Vagina (tissue), 2 donors: ENCODE measurements around the gene RICTOR.

Experiments used
- POLR2A ChIP-seq, 2 donors: fragments of 450-650 bp; IDR thresholded peaks; one replicate each; pipeline ENCODE4 v1.6.1; 2017; ENCODE audit warnings: antibody characterized with exemption in 2 of 2, mild to moderate bottlenecking in 2 of 2, moderate library complexity in 2 of 2
- POLR2AphosphoS5 ChIP-seq, 2 donors: sonication (generic); formaldehyde crosslinking; IDR thresholded peaks; one replicate each; pipeline ENCODE4 v1.9.0; 2017; ENCODE audit warnings: antibody characterized with exemption in 2 of 2, mild to moderate bottlenecking in 2 of 2, low read depth in 1 of 2; ENCODE audit not compliant: insufficient read depth in 1 of 2
- TF ChIP-seq, protein P1 (sequence below), 3 experiments: fragments of 450-650 bp in 2 of 3; fragments of 200-600 bp in 1 of 3; sonication (generic) in 1 of 3; IDR thresholded peaks; one replicate each; pipeline ENCODE4 v1.5.1; 2017 to 2019; ENCODE audit warnings: antibody characterized with exemption in 3 of 3, mild to moderate bottlenecking in 2 of 3, moderate library complexity in 2 of 3

DNA sequence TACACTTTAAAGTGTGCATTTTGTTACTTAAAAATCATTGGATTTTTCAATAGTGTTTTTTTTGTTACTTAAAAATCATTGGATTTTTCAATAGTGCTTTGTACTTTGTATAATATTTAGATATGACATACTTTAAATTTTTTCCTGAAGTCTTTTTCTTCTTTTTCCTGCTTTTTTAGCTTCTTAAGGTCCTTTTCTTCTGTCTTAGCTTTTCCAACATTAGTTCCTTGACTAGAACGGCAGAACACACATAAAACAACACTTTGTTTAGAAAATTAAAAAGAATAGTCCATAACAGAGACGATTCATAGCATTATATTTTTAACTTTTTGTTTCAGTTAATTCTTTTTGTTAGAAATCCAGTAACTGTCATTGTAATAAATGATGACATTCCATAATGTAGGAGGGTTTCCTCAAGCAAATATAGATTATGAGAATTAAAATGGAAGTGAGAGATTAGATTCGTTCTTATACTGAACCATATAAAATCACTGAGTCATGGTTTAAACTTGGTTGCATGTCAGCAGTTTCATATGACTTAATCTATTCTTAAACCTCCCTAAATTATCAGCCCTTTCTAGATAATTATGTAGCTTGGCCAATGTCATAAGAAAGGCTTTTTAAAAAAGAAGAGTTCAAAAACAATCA, 45.3 kb upstream of the RICTOR start:
- TF ChIP-seq, protein P1, sequence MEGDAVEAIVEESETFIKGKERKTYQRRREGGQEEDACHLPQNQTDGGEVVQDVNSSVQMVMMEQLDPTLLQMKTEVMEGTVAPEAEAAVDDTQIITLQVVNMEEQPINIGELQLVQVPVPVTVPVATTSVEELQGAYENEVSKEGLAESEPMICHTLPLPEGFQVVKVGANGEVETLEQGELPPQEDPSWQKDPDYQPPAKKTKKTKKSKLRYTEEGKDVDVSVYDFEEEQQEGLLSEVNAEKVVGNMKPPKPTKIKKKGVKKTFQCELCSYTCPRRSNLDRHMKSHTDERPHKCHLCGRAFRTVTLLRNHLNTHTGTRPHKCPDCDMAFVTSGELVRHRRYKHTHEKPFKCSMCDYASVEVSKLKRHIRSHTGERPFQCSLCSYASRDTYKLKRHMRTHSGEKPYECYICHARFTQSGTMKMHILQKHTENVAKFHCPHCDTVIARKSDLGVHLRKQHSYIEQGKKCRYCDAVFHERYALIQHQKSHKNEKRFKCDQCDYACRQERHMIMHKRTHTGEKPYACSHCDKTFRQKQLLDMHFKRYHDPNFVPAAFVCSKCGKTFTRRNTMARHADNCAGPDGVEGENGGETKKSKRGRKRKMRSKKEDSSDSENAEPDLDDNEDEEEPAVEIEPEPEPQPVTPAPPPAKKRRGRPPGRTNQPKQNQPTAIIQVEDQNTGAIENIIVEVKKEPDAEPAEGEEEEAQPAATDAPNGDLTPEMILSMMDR (IDR thresholded peaks at IDR 0.05): no peak
- TF ChIP-seq POLR2A (IDR thresholded peaks at IDR 0.05) (no peak), POLR2AphosphoS5 (IDR thresholded peaks at IDR 0.05; ENCODE audit: insufficient read depth in 1 of 2, low read depth in 1 of 2) (no peak)
